ENCODE results near the gene URAD. TPM values are rescaled to one million over a fixed set of nuclear protein-coding genes. Genes with fewer than 3 reads are reported as not detected.

URAD gene
- polyA plus RNA-seq, 3 donors from 2014 or later: not detected

- Mint-ChIP-seq H3K27me3 (ENCODE audit: low read depth in 3 of 3) (peaks cover 15 to 41% (median 33%) of the 10 kb centered on the region in 3 donors), H3K4me1 (peaks cover 3 to 5% of the 10 kb centered on the region in 2 donors), H3K27ac (no peak overlapping the region), H3K36me3 (no peaks in the 10 kb centered on the region), H3K9me3 (no peaks in the 10 kb centered on the region), H3K4me3 (no peak overlapping the region)
- DNase-seq: no peak
Measured at GRCh38 chr13:27963491-27963890, 25.0 kb downstream of the URAD start.

GRCh38 chr13:27962982-27963381 lies 25.5 kb downstream of the URAD start:
- H3K27ac Mint-ChIP-seq: no peak overlapping the region
- no peak overlapping the region for H3K4me3 Mint-ChIP-seq
- peaks cover 15 to 44% (median 33%) of the 10 kb centered on the region in 3 donors for H3K27me3 Mint-ChIP-seq (ENCODE audit: low read depth in 3 of 3)
- DNase-seq: no peak
- H3K4me1 Mint-ChIP-seq: peaks cover 3 to 5% of the 10 kb centered on the region in 2 donors
- no peaks in the 10 kb centered on the region for H3K36me3 Mint-ChIP-seq
- no peaks in the 10 kb centered on the region for H3K9me3 Mint-ChIP-seq

- no peak for DNase-seq
- Mint-ChIP-seq H3K27me3 (ENCODE audit: low read depth in 3 of 3) (peaks cover 15 to 39% (median 31%) of the 10 kb centered on the region in 3 donors), H3K4me3 (no peak overlapping the region), H3K4me1 (peaks cover 3 to 5% of the 10 kb centered on the region in 2 donors), H3K27ac (no peak overlapping the region), H3K9me3 (no peaks in the 10 kb centered on the region), H3K36me3 (no peaks in the 10 kb centered on the region)
Measured at GRCh38 chr13:27962128-27962841, 26.2 kb downstream of the URAD start.

GRCh38 chr13:27961227-27962085 lies 27.0 kb downstream of the URAD start:
- Mint-ChIP-seq H3K36me3 (no peaks in the 10 kb centered on the region), H3K4me1 (peaks cover 3 to 5% of the 10 kb centered on the region in 2 donors), H3K4me3 (peak overlapping the region in 1 of 5 donors; percentile 1), H3K9me3 (no peaks in the 10 kb centered on the region), H3K27ac (no peak overlapping the region), H3K27me3 (ENCODE audit: low read depth in 3 of 3) (peaks cover 19 to 40% (median 34%) of the 10 kb centered on the region in 3 donors)
- DNase-seq: no peak

- DNase-seq: peak in 1 of 3 donors; percentile 10
- H3K4me1 Mint-ChIP-seq: peaks cover 3 to 5% of the 10 kb centered on the region in 2 donors
- peaks cover 26 to 42% (median 37%) of the 10 kb centered on the region in 3 donors for H3K27me3 Mint-ChIP-seq (ENCODE audit: low read depth in 3 of 3)
- peak overlapping the region in 1 of 5 donors; percentile 53 for H3K4me3 Mint-ChIP-seq
- no peaks in the 10 kb centered on the region for H3K36me3 Mint-ChIP-seq
- peaks cover 0 to 2% (median 0%) of the 10 kb centered on the region in 6 donors for H3K9me3 Mint-ChIP-seq
- no peak overlapping the region for H3K27ac Mint-ChIP-seq
Measured at GRCh38 chr13:27960362-27961226, 27.9 kb downstream of the URAD start.

- Mint-ChIP-seq H3K4me3 (peak overlapping the region in 2 of 5 donors; percentile 46 to 53), H3K36me3 (no peaks in the 10 kb centered on the region), H3K9me3 (peaks cover 0 to 2% (median 0%) of the 10 kb centered on the region in 6 donors), H3K27me3 (ENCODE audit: low read depth in 3 of 3) (peaks cover 28 to 43% (median 39%) of the 10 kb centered on the region in 3 donors), H3K27ac (no peak overlapping the region), H3K4me1 (peaks cover 3 to 5% of the 10 kb centered on the region in 2 donors)
- no peak for DNase-seq
Measured at GRCh38 chr13:27959976-27960361, 28.5 kb downstream of the URAD start.

- no peaks in the 10 kb centered on the region for H3K36me3 Mint-ChIP-seq
- peaks cover 0 to 2% (median 0%) of the 10 kb centered on the region in 6 donors for H3K9me3 Mint-ChIP-seq
- no peak overlapping the region for H3K4me3 Mint-ChIP-seq
- DNase-seq: no peak
- H3K27me3 Mint-ChIP-seq (ENCODE audit: low read depth in 3 of 3): peaks cover 21 to 44% (median 31%) of the 10 kb centered on the region in 3 donors
- H3K4me1 Mint-ChIP-seq: peaks cover 12 to 14% of the 10 kb centered on the region in 2 donors
- no peak overlapping the region for H3K27ac Mint-ChIP-seq
Measured at GRCh38 chr13:27956576-27957300, 31.8 kb downstream of the URAD start.

GRCh38 chr13:27955014-27955591 lies 33.4 kb downstream of the URAD start:
- Mint-ChIP-seq H3K4me1 (peaks cover 10 to 13% of the 10 kb centered on the region in 2 donors), H3K27ac (no peak overlapping the region), H3K4me3 (peak overlapping the region in 4 of 5 donors; percentile 21 to 49 (median 29)), H3K9me3 (peaks cover 0 to 3% (median 0%) of the 10 kb centered on the region in 6 donors), H3K36me3 (no peaks in the 10 kb centered on the region), H3K27me3 (ENCODE audit: low read depth in 3 of 3) (peaks cover 21 to 44% (median 27%) of the 10 kb centered on the region in 3 donors)
- no peak for DNase-seq

GRCh38 chr13:27954406-27954851 lies 34.1 kb downstream of the URAD start:
- H3K4me1 Mint-ChIP-seq: peaks cover 6 to 12% of the 10 kb centered on the region in 2 donors
- peaks cover 21 to 40% (median 25%) of the 10 kb centered on the region in 3 donors for H3K27me3 Mint-ChIP-seq (ENCODE audit: low read depth in 3 of 3)
- peaks cover 0 to 6% (median 0%) of the 10 kb centered on the region in 6 donors for H3K9me3 Mint-ChIP-seq
- DNase-seq: no peak
- no peaks in the 10 kb centered on the region for H3K36me3 Mint-ChIP-seq
- H3K4me3 Mint-ChIP-seq: peak overlapping the region; percentile 33 to 79 (median 77)
- no peak overlapping the region for H3K27ac Mint-ChIP-seq

GRCh38 chr13:27953676-27954405 lies 34.7 kb downstream of the URAD start:
- Mint-ChIP-seq H3K9me3 (peaks cover 0 to 6% (median 0%) of the 10 kb centered on the region in 6 donors), H3K4me3 (peak overlapping the region; percentile 61 to 79 (median 77)), H3K27ac (no peak overlapping the region), H3K27me3 (ENCODE audit: low read depth in 3 of 3) (peaks cover 18 to 35% (median 22%) of the 10 kb centered on the region in 3 donors), H3K36me3 (no peaks in the 10 kb centered on the region), H3K4me1 (peaks cover 6 to 12% of the 10 kb centered on the region in 2 donors)
- peak; percentile 41 to 54 (median 49) for DNase-seq

GRCh38 chr13:27952876-27953675 lies 35.4 kb downstream of the URAD start:
- no peak overlapping the region for H3K27ac Mint-ChIP-seq

More at GRCh38 chr13:27952876-27953675, 35.4 kb downstream of the URAD start:
- peaks cover 6 to 12% of the 10 kb centered on the region in 2 donors for H3K4me1 Mint-ChIP-seq
- peak overlapping the region; percentile 52 to 75 (median 70) for H3K4me3 Mint-ChIP-seq
- H3K27me3 Mint-ChIP-seq (ENCODE audit: low read depth in 3 of 3): peaks cover 18 to 32% (median 21%) of the 10 kb centered on the region in 3 donors
- no peak for DNase-seq
- no peaks in the 10 kb centered on the region for H3K36me3 Mint-ChIP-seq
- H3K9me3 Mint-ChIP-seq: peaks cover 0 to 6% (median 0%) of the 10 kb centered on the region in 6 donors

All from immature natural killer cell (primary cell).